GM12878 (cell line): Measurements from ENCODE around the gene SDC1. TPM values are rescaled to one million over a fixed set of nuclear protein-coding genes. Genes with fewer than 3 reads are reported as not detected.

Experiments
- ATAC-seq: fragments of 200-7000 bp; cut with Tn5 transposase; 3 replicates; pipeline ENCODE4 v1.9.1; 2020; ENCODE audit warnings: mild to moderate bottlenecking, moderate library complexity
- BruUV-seq: library from RNA; stranded (reverse); fragments of 400-500 nt; replicated peaks from 2 replicates; lab custom pipeline; 2021; lab: Mats Ljungman, UMichigan
- CTCF ChIA-PET: fragments of 300-600 bp; sonication (Branson Sonifier 250); formaldehyde crosslinking; extraction: SDS; loops from one replicate; lab custom pipeline; 2021; ENCODE audit warnings: inconsistent platforms; lab: Yijun Ruan, JAX
- POLR2A ChIA-PET: fragments of 350-600 bp; formaldehyde crosslinking; extraction: SDS; loops from one replicate; lab custom pipeline; 2021; ENCODE audit warnings: inconsistent platforms; lab: Charles Lee
- RAD21 ChIA-PET: fragments of 300-600 bp; sonication (Branson Sonifier 250); formaldehyde crosslinking; loops from one replicate; lab custom pipeline; 2023; ENCODE audit warnings: antibody characterized with exemption; ENCODE audit not compliant: unreplicated experiment; lab: Charles Lee
- SMC1A ChIA-PET: fragments of 300-600 bp; sonication (Branson Sonifier 250); formaldehyde crosslinking; loops from one replicate; lab custom pipeline; 2023; ENCODE audit not compliant: unreplicated experiment, uncharacterized antibody; lab: Charles Lee
- DNase-seq: peaks from one replicate; pipeline ENCODE4 v3.0.0-alpha.2; 2011; ENCODE audit warnings: low read depth, low spot score
- FAIRE-seq: peaks from 3 replicates; lab custom pipeline; 2011; peaks lifted over from hg19 to GRCh38; lab: Jason Lieb, UNC
- H2AFZ ChIP-seq: 2 replicates; pipeline ENCODE4 v1.6.0; 2011; ENCODE audit warnings: low read depth, low read length, control low read depth; ENCODE audit not compliant: control insufficient read depth
- H3K27ac ChIP-seq: 2 replicates; pipeline ENCODE4 v1.5.1; 2011; ENCODE audit warnings: control low read depth; ENCODE audit not compliant: control insufficient read depth, insufficient read depth
- H3K27me3 ChIP-seq, 2 experiments: replicated peaks in 1 of 2; 2 replicates each; pipeline versions ENCODE4 v1.6.0 to v1.6.1; 2011; ENCODE audit warnings: low read length in 1 of 2; ENCODE audit not compliant: control insufficient read depth in 2 of 2, insufficient read depth in 2 of 2
- H3K36me3 ChIP-seq, 2 experiments: 2 replicates each; pipeline ENCODE4 v1.5.1; 2011; ENCODE audit warnings: low read length in 1 of 2; ENCODE audit not compliant: control insufficient read depth in 2 of 2, insufficient read depth in 2 of 2
- H3K4me1 ChIP-seq: 2 replicates; pipeline ENCODE4 v1.6.1; 2011; ENCODE audit warnings: mild to moderate bottlenecking, low read length, moderate library complexity, mixed read lengths; ENCODE audit not compliant: control insufficient read depth, insufficient read depth
- H3K4me2 ChIP-seq: 2 replicates; pipeline ENCODE4 v1.6.0; 2011; ENCODE audit warnings: control low read depth; ENCODE audit not compliant: control insufficient read depth, insufficient read depth
- H3K4me3 ChIP-seq: fragments of 200-600 bp; sonication (generic); 2 replicates; pipeline ENCODE4 v1.5.1; 2016
- H3K79me2 ChIP-seq: 2 replicates; pipeline ENCODE4 v1.6.0; 2011; ENCODE audit warnings: low read length; ENCODE audit not compliant: control insufficient read depth, insufficient read depth
- H3K9ac ChIP-seq: 2 replicates; pipeline ENCODE4 v1.8.0; 2011; ENCODE audit warnings: low read length, control low read depth, mixed read lengths; ENCODE audit not compliant: control insufficient read depth, insufficient read depth
- H3K9me3 ChIP-seq: replicated peaks from 3 replicates; pipeline ENCODE4 v1.5.1; 2011; ENCODE audit warnings: mild to moderate bottlenecking, low read length; ENCODE audit not compliant: control insufficient read depth, insufficient read depth
- H4K20me1 ChIP-seq: 2 replicates; pipeline ENCODE4 v1.6.0; 2011; ENCODE audit not compliant: control insufficient read depth, insufficient read depth
- BCL3 ChIP-seq: IDR thresholded peaks from 2 replicates; pipeline ENCODE4 v1.6.1; 2011; ENCODE audit warnings: borderline replicate concordance, low read depth, mild to moderate bottlenecking, moderate library complexity, low read length; ENCODE audit not compliant: insufficient read depth, poor library complexity, severe bottlenecking
- EP300 ChIP-seq, 2 experiments: fragments of 150-350 bp in 1 of 2; IDR thresholded peaks; 2 replicates each; pipeline ENCODE4 v1.6.1; 2011 to 2012; ENCODE audit warnings: low read depth in 2 of 2, low read length in 2 of 2, borderline replicate concordance in 1 of 2, improper control_type of control experiment in 1 of 2, inconsistent platforms in 1 of 2; ENCODE audit not compliant: control insufficient read depth in 1 of 2
- FOXM1 ChIP-seq: IDR thresholded peaks from 2 replicates; pipeline ENCODE4 v1.6.1; 2012; ENCODE audit warnings: low read depth, mild to moderate bottlenecking, inconsistent platforms, low read length, moderate library complexity
- IKZF1 ChIP-seq: fragments of 450-650 bp; conservative IDR thresholded peaks from 2 replicates; pipeline ENCODE4 v1.6.1; 2017; ENCODE audit warnings: antibody characterized with exemption, mild to moderate bottlenecking
- IRF5 ChIP-seq: fragments of 450-650 bp; IDR thresholded peaks from 2 replicates; pipeline ENCODE4 v1.6.1; 2017; ENCODE audit warnings: borderline replicate concordance
- NR2F1 ChIP-seq: fragments of 450-650 bp; conservative IDR thresholded peaks from 2 replicates; pipeline ENCODE4 v1.6.1; 2017; ENCODE audit warnings: mild to moderate bottlenecking
- PBX3 ChIP-seq: IDR thresholded peaks from 2 replicates; pipeline ENCODE4 v1.6.1; 2011; ENCODE audit warnings: mild to moderate bottlenecking, low read depth, low read length, moderate library complexity; ENCODE audit not compliant: insufficient replicate concordance
- ZNF217 ChIP-seq: fragments of 450-650 bp; IDR thresholded peaks from 2 replicates; pipeline ENCODE4 v1.6.1; 2017; ENCODE audit warnings: antibody characterized with exemption, mild to moderate bottlenecking
- ZNF687 ChIP-seq: fragments of 450-650 bp; IDR thresholded peaks from 2 replicates; pipeline ENCODE4 v1.6.1; 2017; ENCODE audit warnings: mild to moderate bottlenecking, moderate library complexity
- ZSCAN29 ChIP-seq: fragments of 450-650 bp; IDR thresholded peaks from 2 replicates; pipeline ENCODE4 v1.6.1; 2017; ENCODE audit warnings: mild to moderate bottlenecking, moderate library complexity
- WGBS: methylation state at CpG from one replicate; pipeline ENCODE4 v1.1.6; 2016; ENCODE audit warnings: low lambda C conversion rate; ENCODE audit not compliant: insufficient replicate concordance, insufficient coverage; ENCODE audit errors: missing lambda C conversion rate; 5-methylcytosine and 5-hydroxymethylcytosine counted together
- in situ Hi-C: fragments of 300-500 bp; cut with MboI; formaldehyde crosslinking; loops from 9 replicates; pipeline ENCODE4 v1.14.3; 2018; ENCODE audit warnings: mixed read lengths
- intact Hi-C: fragments of 100-400 bp; cut with micrococcal nuclease; formaldehyde crosslinking; loops from one replicate; pipeline ENCODE4 v1.14.2; 2022; ENCODE audit not compliant: unreplicated experiment
- polyA plus RNA-seq, 11 experiments: library from polyadenylated mRNA; depleted of rRNA in 4 of 11; unstranded in 6 of 11; stranded (reverse) in 5 of 11; fragments of >200 nt; fragmentation: Nextera tagmentation in 4 of 11; fragmentation: Illumina TruSeq in 1 of 11; extraction: Ambion mirVana in 4 of 11; extraction: Trizol in 1 of 11; gene quantifications; 1 replicate in 1 of 11; 2 replicates in 10 of 11; pipeline versions ENCODE4 v1.2.1 to v1.2.3, GENCODE V29; 2011 to 2016; ENCODE audit warnings: inconsistent platforms in 2 of 11, missing spikeins in 2 of 11, low read depth in 1 of 11
- total RNA-seq, 4 experiments: library from RNA; depleted of rRNA in 3 of 4; stranded (reverse); fragments of >200 nt in 3 of 4; fragmentation: Illumina TruSeq in 1 of 4; extraction: Trizol in 1 of 4; gene quantifications; 2 replicates each; pipeline versions ENCODE4 v1.2.1 to v1.2.3, GENCODE V29; 2013 to 2021

SDC1 gene
- total and polyA plus RNA-seq, 10 of the 15 experiments (the other 5 are each of a cell fraction or from before 2014, with no cell fraction given) = 0.85 to 36.8 (median 23.7) TPM

GRCh38 chr2:20213651-20214565 lies 11.0 kb downstream of the SDC1 start:
- H3K4me1 ChIP-seq = peaks cover 54% of the 10 kb centered on the region
- H3K27ac ChIP-seq = peak overlapping the region; percentile 78
- 48% methylated on average over 9 of the region's 9 CpGs for WGBS
- peak; percentile 54 for ATAC-seq
- RAD21 ChIA-PET = interaction anchor here (0.7 to 6.2 kb wide), 7 partner anchors 8 to 78 kb away, joined by 3 to 69 read pairs (median 5); partner anchors contain the start of gene SDC1
- H3K4me3 ChIP-seq = 0 out of 2 replicates have a peak overlapping the region, but pooled peaks have one; percentile 9
- peak overlapping the region; percentile 21; the same call in 1 of the 2 replicates for H2AFZ ChIP-seq
- intact Hi-C loops = no loop called here
- SMC1A ChIA-PET = interaction anchor here (0.6 to 1.9 kb wide), 12 partner anchors 8 to 257 kb away, joined by 3 to 11 read pairs (median 4); partner anchors contain the start of gene SDC1
- H3K79me2 ChIP-seq = peaks cover 27% of the 10 kb centered on the region
- no peak for FAIRE-seq
- H4K20me1 ChIP-seq = no peaks in the 10 kb centered on the region
- H3K36me3 ChIP-seq = no peaks in the 10 kb centered on the region
- H3K4me2 ChIP-seq = peak overlapping the region; percentile 83
- CTCF ChIA-PET = interaction anchor here (0.8 to 6.2 kb wide), 4 partner anchors 9 to 74 kb away, joined by 3 to 39 read pairs (median 10); partner anchors contain the start of gene SDC1
- BruUV-seq = no TSS peak
- peak overlapping the region; percentile 58 for H3K9ac ChIP-seq
- POLR2A ChIA-PET = interaction anchor here (0.9 to 5.0 kb wide), 6 partner anchors 9 to 72 kb away, joined by 3 to 38 read pairs (median 4); partner anchors contain the start of gene SDC1
- no peaks in the 10 kb centered on the region for H3K27me3 ChIP-seq
- in situ Hi-C loops = no loop called here
- DNase-seq = peak; percentile 31
- H3K9me3 ChIP-seq = no peaks in the 10 kb centered on the region
- TF ChIP-seq BCL3 (peak; percentile 81), IKZF1 (no peak; the same call in 1 of the 2 replicates), ZSCAN29 (no peak), ZNF217 (no peak), ZNF687 (no peak), NR2F1 (no peak), IRF5 (no peak), PBX3 (no peak), EP300 (IDR thresholded peaks at IDR 0.05; ENCODE audit: borderline replicate concordance in 1 of 2, control insufficient read depth in 1 of 2, low read depth in 2 of 2, low read length in 2 of 2) (no peak), FOXM1 (no peak)
